Measurements from ENCODE around the gene DLK2. TPM values are rescaled to one million over a fixed set of nuclear protein-coding genes. Genes with fewer than 3 reads are reported as not detected.
A peak's percentile ranks its signal among the peaks of the same experiment; 100 is the strongest.

The DLK2 gene
- total RNA-seq, 1 experiment from 2014 or later = 1.6 TPM

DNA sequence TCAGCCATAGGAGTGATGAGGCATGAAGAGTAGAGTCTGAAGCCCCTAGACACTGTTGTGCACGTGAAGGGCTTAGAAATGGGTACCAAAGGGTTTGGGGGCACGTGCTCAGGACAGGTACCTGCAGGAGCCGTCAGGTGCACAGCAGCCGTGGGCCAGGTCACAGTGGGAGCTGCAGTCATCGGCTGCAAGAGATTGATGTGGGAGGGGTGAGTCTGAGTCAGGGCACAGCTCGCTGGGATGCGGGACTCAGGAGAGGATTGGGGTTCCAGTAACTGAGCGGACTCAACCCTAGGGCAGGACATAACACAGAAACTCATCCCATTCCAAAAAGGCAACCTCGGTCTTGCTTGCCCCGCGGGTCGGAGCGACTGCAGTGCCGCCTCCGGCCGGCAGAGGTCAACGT is 1.1 kb downstream of the DLK2 start:
- TF ChIP-seq SP1 (IDR thresholded peaks at IDR 0.05; ENCODE audit: low read depth) (no peak), RAD21 (IDR thresholded peaks at IDR 0.05; ENCODE audit: low read depth) (peak; percentile 88), ZNF274 (IDR thresholded peaks at IDR 0.05; ENCODE audit: low read depth, low read length) (no peak), EGR1 (IDR thresholded peaks at IDR 0.05; ENCODE audit: low read depth) (no peak), ELF1 (IDR thresholded peaks at IDR 0.05; ENCODE audit: borderline replicate concordance, low read depth) (no peak)
- TF ChIP-seq, protein P1, sequence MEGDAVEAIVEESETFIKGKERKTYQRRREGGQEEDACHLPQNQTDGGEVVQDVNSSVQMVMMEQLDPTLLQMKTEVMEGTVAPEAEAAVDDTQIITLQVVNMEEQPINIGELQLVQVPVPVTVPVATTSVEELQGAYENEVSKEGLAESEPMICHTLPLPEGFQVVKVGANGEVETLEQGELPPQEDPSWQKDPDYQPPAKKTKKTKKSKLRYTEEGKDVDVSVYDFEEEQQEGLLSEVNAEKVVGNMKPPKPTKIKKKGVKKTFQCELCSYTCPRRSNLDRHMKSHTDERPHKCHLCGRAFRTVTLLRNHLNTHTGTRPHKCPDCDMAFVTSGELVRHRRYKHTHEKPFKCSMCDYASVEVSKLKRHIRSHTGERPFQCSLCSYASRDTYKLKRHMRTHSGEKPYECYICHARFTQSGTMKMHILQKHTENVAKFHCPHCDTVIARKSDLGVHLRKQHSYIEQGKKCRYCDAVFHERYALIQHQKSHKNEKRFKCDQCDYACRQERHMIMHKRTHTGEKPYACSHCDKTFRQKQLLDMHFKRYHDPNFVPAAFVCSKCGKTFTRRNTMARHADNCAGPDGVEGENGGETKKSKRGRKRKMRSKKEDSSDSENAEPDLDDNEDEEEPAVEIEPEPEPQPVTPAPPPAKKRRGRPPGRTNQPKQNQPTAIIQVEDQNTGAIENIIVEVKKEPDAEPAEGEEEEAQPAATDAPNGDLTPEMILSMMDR (IDR thresholded peaks at IDR 0.05 in 2 of 3, conservative IDR thresholded peaks at IDR 0.05 in 1 of 3; ENCODE audit: borderline replicate concordance in 1 of 3, insufficient read depth in 1 of 3, low read depth in 2 of 3, low read length in 2 of 3) = peak; percentile 84 to 92 (median 85)
- ChIA-PET POLR2A (no interaction called here), RAD21 (ENCODE audit: low non-redundant PET in 1 of 2, low total read pairs in 2 of 2, uncharacterized antibody in 2 of 2, unreplicated experiment in 2 of 2) (no interaction called here), CTCF (interaction anchor here (4.6 kb wide), 1 partner anchor 53 kb away, joined by 31 read pairs; no protein-coding TSS in a partner anchor)
- Histone ChIP-seq H4K20me1 (ENCODE audit: insufficient read depth) (no peaks in the 10 kb centered on the region), H2AFZ (ENCODE audit: low read depth, low read length, poor library complexity, severe bottlenecking) (no peak overlapping the region), H3K27me3 (ENCODE audit: insufficient read depth, low read length) (no peaks in the 10 kb centered on the region), H3K9ac (ENCODE audit: low read length) (no peak overlapping the region), H3K79me2 (ENCODE audit: insufficient read depth, low read length) (no peaks in the 10 kb centered on the region), H3K9me2 (ENCODE audit: insufficient read depth) (no peaks in the 10 kb centered on the region), H3K27ac (ENCODE audit: low read depth, low read length) (no peak overlapping the region), H3K36me3 (ENCODE audit: control insufficient read depth in 1 of 2, insufficient read depth in 2 of 2, low read length in 2 of 2) (peaks cover 0 to under 1% of the 10 kb centered on the region in 2 experiments; a peak in 1 of 4 replicates), H3K4me3 (replicated peaks in 1 of 2; ENCODE audit: low read depth in 1 of 2, low read length in 2 of 2) (peak overlapping the region; percentile 50 to 61), H3K4me1 (ENCODE audit: control insufficient read depth in 1 of 2, insufficient read depth in 2 of 2, low read length in 2 of 2) (peaks cover 8 to 39% of the 10 kb centered on the region in 2 experiments; a peak in 3 of 4 replicates), H3K4me2 (ENCODE audit: low read length) (peak overlapping the region; percentile 97), H3K9me3 (ENCODE audit: control insufficient read depth in 1 of 2, insufficient read depth in 1 of 2, low read depth in 1 of 2, low read length in 2 of 2) (no peaks in the 10 kb centered on the region)
- peak; percentile 24 for ATAC-seq
- intact Hi-C loops (cut with micrococcal nuclease) = loop anchor here (1.0 to 2.0 kb wide), 2 partner anchors 42 to 53 kb away; no protein-coding TSS in a partner anchor
- DNase-seq (ENCODE audit: low read depth, low spot score) = no peak
- no TSS peak for BruUV-seq (replicated peaks)

DNA sequence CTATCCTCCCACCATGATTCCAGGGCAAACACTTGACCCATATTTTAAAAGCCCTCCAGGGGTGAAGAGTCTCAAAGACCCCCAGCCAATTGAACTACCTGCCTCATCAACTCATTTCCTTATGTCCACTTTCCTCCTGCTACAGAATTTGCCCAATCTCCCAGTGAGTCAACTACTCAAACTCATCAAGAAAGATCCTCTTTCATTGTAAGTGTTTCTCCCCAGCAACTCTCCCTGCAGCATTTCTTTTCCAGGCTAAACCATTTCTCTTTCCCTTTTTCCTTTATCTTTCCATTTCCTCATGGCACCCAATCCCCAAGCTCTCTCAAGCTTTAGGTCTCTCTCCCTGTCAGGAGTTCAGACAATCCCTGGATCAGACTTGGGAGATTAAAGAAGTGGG is 1.5 kb downstream of the DLK2 start:
- BruUV-seq (replicated peaks) = no TSS peak
- intact Hi-C loops (cut with micrococcal nuclease) = loop anchor here (1.0 to 2.0 kb wide), 2 partner anchors 42 to 53 kb away; no protein-coding TSS in a partner anchor
- CTCF ChIA-PET = interaction anchor here (4.6 kb wide), 1 partner anchor 53 kb away, joined by 31 read pairs; no protein-coding TSS in a partner anchor
- POLR2A ChIA-PET = no interaction called here
- Histone ChIP-seq H3K9me3 (ENCODE audit: control insufficient read depth in 1 of 2, insufficient read depth in 1 of 2, low read depth in 1 of 2, low read length in 2 of 2) (no peaks in the 10 kb centered on the region), H3K79me2 (ENCODE audit: insufficient read depth, low read length) (no peaks in the 10 kb centered on the region), H2AFZ (ENCODE audit: low read depth, low read length, poor library complexity, severe bottlenecking) (no peak overlapping the region), H3K4me3 (replicated peaks in 1 of 2; ENCODE audit: low read depth in 1 of 2, low read length in 2 of 2) (no peak overlapping the region), H3K27me3 (ENCODE audit: insufficient read depth, low read length) (no peaks in the 10 kb centered on the region), H3K9me2 (ENCODE audit: insufficient read depth) (no peaks in the 10 kb centered on the region), H4K20me1 (ENCODE audit: insufficient read depth) (no peaks in the 10 kb centered on the region), H3K9ac (ENCODE audit: low read length) (no peak overlapping the region), H3K36me3 (ENCODE audit: control insufficient read depth in 1 of 2, insufficient read depth in 2 of 2, low read length in 2 of 2) (peaks cover 0 to 3% of the 10 kb centered on the region in 2 experiments; a peak in 1 of 4 replicates), H3K4me1 (ENCODE audit: control insufficient read depth in 1 of 2, insufficient read depth in 2 of 2, low read length in 2 of 2) (peaks cover 8 to 37% of the 10 kb centered on the region in 2 experiments; a peak in 3 of 4 replicates), H3K27ac (ENCODE audit: low read depth, low read length) (no peak overlapping the region), H3K4me2 (ENCODE audit: low read length) (no peak overlapping the region)
- ATAC-seq (no peak), DNase-seq (ENCODE audit: low read depth, low spot score) (no peak)
- RAD21 ChIA-PET (ENCODE audit: low non-redundant PET in 1 of 2, low total read pairs in 2 of 2, uncharacterized antibody in 2 of 2, unreplicated experiment in 2 of 2) = no interaction called here
- TF ChIP-seq EGR1 (IDR thresholded peaks at IDR 0.05; ENCODE audit: low read depth) = no peak
- TF ChIP-seq SIN3A (IDR thresholded peaks at IDR 0.05; ENCODE audit: low read depth) = no peak
- TF ChIP-seq JUND (IDR thresholded peaks at IDR 0.05) = no peak
- no peak for TF ChIP-seq EZH2 (IDR thresholded peaks at IDR 0.05)
- no peak for TF ChIP-seq YY1 (IDR thresholded peaks at IDR 0.05; ENCODE audit: extremely low read depth, insufficient replicate concordance, low read depth, low read length)
- no peak for TF ChIP-seq ELF1 (IDR thresholded peaks at IDR 0.05; ENCODE audit: borderline replicate concordance, low read depth)
- TF ChIP-seq, protein P2, sequence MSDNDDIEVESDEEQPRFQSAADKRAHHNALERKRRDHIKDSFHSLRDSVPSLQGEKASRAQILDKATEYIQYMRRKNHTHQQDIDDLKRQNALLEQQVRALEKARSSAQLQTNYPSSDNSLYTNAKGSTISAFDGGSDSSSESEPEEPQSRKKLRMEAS (IDR thresholded peaks at IDR 0.05) = no peak
- TF ChIP-seq SRF (IDR thresholded peaks at IDR 0.05; ENCODE audit: low read depth) = no peak
- TF ChIP-seq POLR2A (IDR thresholded peaks at IDR 0.05; ENCODE audit: borderline replicate concordance, extremely low read depth, insufficient read depth, insufficient read length) = no peak
- TF ChIP-seq POLR2AphosphoS5 (IDR thresholded peaks at IDR 0.05; ENCODE audit: low read depth, low read length) = no peak
- no peak for TF ChIP-seq FOSL1 (IDR thresholded peaks at IDR 0.05; ENCODE audit: low read depth)
- TF ChIP-seq RAD21 (IDR thresholded peaks at IDR 0.05; ENCODE audit: low read depth) = no peak
- TF ChIP-seq ZNF274 (IDR thresholded peaks at IDR 0.05; ENCODE audit: low read depth, low read length) = no peak
- no peak for TF ChIP-seq EZH2phosphoT487 (IDR thresholded peaks at IDR 0.05; ENCODE audit: borderline replicate concordance)
- TF ChIP-seq ZFX (IDR thresholded peaks at IDR 0.05) = no peak
- TF ChIP-seq, protein P1 (IDR thresholded peaks at IDR 0.05 in 2 of 3, conservative IDR thresholded peaks at IDR 0.05 in 1 of 3; ENCODE audit: borderline replicate concordance in 1 of 3, insufficient read depth in 1 of 3, low read depth in 2 of 3, low read length in 2 of 3) = no peak

Measured in HCT116 (cell line).